HCT116 (cell line): ENCODE results near the gene CLEC19A.

Source experiments
- CTCF ChIP-seq, 3 experiments: fragments of 200-600 bp in 1 of 3; sonication (generic) in 1 of 3; IDR thresholded peaks in 2 of 3; conservative IDR thresholded peaks in 1 of 3; 2 replicates each; pipeline ENCODE4 v1.5.1; 2012 to 2017; ENCODE audit warnings: low read depth in 2 of 3, low read length in 2 of 3, antibody characterized with exemption in 1 of 3, borderline replicate concordance in 1 of 3, control low read depth in 1 of 3, mild to moderate bottlenecking in 1 of 3, mixed read lengths in 1 of 3, mixed run types in 1 of 3, moderate library complexity in 1 of 3; ENCODE audit not compliant: insufficient read depth in 1 of 3
- EZH2 ChIP-seq: fragments of 200-600 bp; sonication (generic); IDR thresholded peaks from 2 replicates; pipeline ENCODE4 v1.6.1; 2017; ENCODE audit warnings: antibody characterized with exemption, mixed run types
- EZH2phosphoT487 ChIP-seq: fragments of 200-600 bp; IDR thresholded peaks from 2 replicates; pipeline ENCODE4 v1.6.1; 2018; ENCODE audit warnings: antibody characterized with exemption, borderline replicate concordance
- POLR2A ChIP-seq: IDR thresholded peaks from 2 replicates; pipeline ENCODE4 v1.7.0; 2011; ENCODE audit warnings: borderline replicate concordance; ENCODE audit not compliant: insufficient read depth, insufficient read length; ENCODE audit errors: extremely low read depth
- POLR2AphosphoS5 ChIP-seq: IDR thresholded peaks from 2 replicates; pipeline ENCODE4 v1.6.1; 2011; ENCODE audit warnings: mild to moderate bottlenecking, low read depth, low read length, moderate library complexity
- ZNF274 ChIP-seq: fragments of 200-500 bp; sonication (Bioruptor generic); IDR thresholded peaks from 2 replicates; pipeline ENCODE4 v1.6.1; 2014; ENCODE audit warnings: mild to moderate bottlenecking, low read depth, low read length, inconsistent platforms
- TF ChIP-seq, protein P1 (sequence below): IDR thresholded peaks from 2 replicates; pipeline ENCODE4 v1.6.1; 2012

DNA sequence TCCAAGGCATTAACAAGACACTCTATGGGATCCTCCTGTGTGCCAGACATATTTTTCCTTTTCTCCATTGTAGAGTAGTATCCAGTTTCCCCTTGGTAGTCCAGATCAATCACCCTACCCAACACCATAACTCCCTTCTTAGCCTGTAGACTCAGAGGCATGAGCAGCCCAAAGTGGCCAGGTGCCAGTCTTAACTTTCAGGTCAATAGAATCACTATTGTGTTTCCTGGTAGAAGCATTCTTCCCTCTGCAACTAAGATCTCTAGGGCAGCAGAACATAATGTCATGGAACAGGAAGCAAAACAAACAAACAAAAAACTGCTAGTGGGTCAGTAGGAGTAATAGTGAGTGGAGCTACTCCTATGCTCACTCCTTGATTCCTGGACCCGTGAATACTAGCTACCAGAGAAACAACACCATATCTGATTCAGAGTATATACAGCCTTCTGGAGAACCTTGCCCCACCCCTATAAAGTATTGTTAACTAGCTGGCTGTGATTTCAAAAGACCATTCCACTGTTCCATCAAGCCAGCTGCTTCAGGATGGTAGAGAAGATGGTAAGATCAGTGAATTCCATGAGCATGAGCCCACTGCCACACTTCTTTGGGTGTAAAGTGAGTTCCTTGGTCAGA is 11.2 kb upstream of the CLEC19A start:
- TF ChIP-seq CTCF (IDR thresholded peaks at IDR 0.05 in 2 of 3, conservative IDR thresholded peaks at IDR 0.05 in 1 of 3; ENCODE audit: borderline replicate concordance in 1 of 3, insufficient read depth in 1 of 3, low read depth in 2 of 3, low read length in 2 of 3) (no peak), POLR2AphosphoS5 (no peak), POLR2A (no peak), ZNF274 (no peak), EZH2 (no peak), EZH2phosphoT487 (no peak)
- TF ChIP-seq, protein P1, sequence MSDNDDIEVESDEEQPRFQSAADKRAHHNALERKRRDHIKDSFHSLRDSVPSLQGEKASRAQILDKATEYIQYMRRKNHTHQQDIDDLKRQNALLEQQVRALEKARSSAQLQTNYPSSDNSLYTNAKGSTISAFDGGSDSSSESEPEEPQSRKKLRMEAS = no peak
